Measurements from ENCODE around the gene REPS1.
"Not testable (repeated sequence)": the region's sequence is repeated elsewhere in the genome, so short reads cannot be mapped to it uniquely, and the experiment has no call there.

Gene REPS1

DNA sequence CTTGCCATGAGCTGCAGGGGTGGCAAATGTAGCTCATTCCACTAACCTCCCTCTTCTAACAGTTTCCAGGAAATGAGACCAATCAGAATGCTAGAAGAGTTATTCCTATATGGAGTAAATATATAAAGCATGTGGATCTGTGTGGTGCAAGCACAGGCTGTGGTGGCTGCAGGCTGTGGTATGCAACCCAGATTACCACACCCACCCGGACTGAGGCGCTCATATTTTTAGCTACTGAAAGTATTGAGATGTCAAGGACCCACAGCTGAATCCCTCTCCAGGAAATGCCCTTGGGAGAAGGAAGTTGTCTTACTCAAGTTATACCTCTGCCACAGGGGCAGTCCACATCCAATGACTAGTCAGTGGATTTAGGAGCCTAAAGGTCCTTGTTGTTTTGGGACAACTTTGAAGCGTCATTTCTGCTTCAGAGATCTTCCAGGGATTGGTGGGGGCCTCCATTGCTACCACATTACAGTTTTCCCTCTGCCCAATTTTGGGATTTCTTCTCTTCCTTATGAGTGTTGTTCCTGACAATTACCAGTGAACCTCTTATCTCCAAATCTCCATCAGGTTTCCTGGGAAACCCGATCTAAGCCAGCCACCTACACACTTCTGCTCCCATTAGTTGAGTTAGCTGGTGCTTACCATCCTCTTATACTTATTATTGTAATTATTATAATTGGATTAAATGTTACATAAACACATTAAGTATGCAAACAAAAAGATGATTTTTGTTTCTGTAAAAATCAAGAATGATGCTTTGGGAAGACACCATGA lies 12.1 kb upstream of the REPS1 start:
- H3K4me3 ChIP-seq (ENCODE audit: low read depth, low read length) = no peak overlapping the region
- TF ChIP-seq, protein P1, sequence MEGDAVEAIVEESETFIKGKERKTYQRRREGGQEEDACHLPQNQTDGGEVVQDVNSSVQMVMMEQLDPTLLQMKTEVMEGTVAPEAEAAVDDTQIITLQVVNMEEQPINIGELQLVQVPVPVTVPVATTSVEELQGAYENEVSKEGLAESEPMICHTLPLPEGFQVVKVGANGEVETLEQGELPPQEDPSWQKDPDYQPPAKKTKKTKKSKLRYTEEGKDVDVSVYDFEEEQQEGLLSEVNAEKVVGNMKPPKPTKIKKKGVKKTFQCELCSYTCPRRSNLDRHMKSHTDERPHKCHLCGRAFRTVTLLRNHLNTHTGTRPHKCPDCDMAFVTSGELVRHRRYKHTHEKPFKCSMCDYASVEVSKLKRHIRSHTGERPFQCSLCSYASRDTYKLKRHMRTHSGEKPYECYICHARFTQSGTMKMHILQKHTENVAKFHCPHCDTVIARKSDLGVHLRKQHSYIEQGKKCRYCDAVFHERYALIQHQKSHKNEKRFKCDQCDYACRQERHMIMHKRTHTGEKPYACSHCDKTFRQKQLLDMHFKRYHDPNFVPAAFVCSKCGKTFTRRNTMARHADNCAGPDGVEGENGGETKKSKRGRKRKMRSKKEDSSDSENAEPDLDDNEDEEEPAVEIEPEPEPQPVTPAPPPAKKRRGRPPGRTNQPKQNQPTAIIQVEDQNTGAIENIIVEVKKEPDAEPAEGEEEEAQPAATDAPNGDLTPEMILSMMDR (IDR thresholded peaks at IDR 0.05; ENCODE audit: low read depth, low read length) = no peak

DNA sequence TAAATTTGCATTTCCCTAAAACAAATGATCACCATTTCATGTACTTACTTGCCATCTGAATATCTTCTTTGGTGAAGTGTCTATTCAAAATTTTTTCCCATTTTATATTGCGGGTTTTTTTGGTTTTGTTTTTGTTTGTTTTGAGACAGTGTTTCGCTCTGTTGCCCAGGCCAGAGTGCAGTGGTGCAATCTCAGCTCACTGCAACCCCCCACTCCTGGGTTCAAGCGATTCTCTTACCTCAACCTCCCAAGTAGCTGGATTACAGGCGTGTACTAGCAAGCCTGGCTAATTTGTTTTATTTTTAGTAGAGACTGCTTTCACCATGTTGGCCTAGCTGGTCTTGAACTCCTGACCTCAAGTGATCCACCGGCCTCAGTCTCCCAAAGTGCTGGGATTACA lies 9.1 kb upstream of the REPS1 start:
- no peak overlapping the region for H3K4me3 ChIP-seq (ENCODE audit: low read depth, low read length)
- TF ChIP-seq, protein P1 (IDR thresholded peaks at IDR 0.05; ENCODE audit: low read depth, low read length) = no peak

DNA sequence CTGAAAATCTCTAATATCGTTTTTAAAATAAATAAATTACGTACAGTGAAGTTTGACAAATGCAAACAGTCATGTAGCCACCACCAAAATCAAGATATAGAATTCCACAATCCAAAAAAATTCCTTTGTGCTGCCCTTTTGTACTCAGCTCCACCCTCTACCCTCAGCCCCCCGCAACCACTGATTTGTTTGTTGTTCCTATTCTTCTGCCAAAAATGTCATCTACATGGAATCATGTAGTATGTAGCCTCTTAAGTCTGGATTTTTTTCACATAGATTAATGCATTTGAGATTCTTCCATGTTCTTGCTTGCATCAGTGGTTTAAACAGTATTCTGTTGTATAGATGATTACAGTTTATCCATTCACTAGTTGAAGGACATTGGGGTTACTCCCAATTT lies 8.5 kb upstream of the REPS1 start:
- TF ChIP-seq, protein P1 (IDR thresholded peaks at IDR 0.05; ENCODE audit: low read depth, low read length) = no peak
- H3K4me3 ChIP-seq (ENCODE audit: low read depth, low read length) = no peak overlapping the region

DNA sequence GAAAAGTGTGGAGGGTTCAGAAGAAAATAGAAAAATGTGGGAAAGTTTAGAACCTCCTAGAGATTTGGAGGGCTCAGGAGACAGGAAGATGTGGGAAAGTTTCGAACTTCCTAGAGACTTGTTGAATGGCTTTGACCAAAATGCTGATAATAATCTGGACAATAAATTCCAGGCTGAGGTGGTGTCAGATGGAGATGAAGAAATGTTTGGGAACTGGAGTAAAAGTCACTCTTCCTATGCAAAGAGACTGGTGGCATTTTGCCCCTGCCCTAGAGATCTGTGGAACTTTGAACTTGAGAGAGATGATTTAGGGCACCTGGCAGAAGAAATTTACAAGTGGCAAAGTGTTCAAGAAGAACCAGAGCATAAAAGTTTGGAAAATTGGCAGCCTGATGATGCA lies 5.4 kb upstream of the REPS1 start:
- H3K4me3 ChIP-seq (ENCODE audit: low read depth, low read length) = not testable (repeated sequence)

DNA sequence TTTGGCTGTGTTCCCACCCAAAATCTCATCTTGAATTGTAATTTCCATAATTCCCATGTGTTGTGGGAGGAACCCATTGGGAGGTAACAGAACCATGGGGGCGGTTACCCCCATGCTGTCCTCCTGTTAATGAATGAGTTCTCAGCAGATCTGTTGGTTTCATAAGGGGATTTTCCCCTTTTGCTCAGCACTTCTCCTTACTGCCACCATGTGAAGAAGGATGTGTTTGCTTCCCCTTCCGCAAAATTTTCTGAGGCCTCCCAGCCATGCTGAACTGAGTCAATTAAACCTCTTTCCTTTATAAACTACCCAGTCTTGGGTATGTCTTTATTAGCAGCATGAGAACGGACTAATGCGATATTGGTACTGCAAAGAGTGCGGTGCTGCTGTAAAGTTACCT lies 4.9 kb upstream of the REPS1 start:
- not testable (repeated sequence) for H3K4me3 ChIP-seq (ENCODE audit: low read depth, low read length)

GRCh38 chr6:138991206-138991605 lies 3.2 kb upstream of the REPS1 start:
- TF ChIP-seq, protein P1 (IDR thresholded peaks at IDR 0.05; ENCODE audit: low read depth, low read length) = no peak
- H3K4me3 ChIP-seq (ENCODE audit: low read depth, low read length) = no peak overlapping the region

- H3K4me3 ChIP-seq (ENCODE audit: low read depth, low read length) = no peak overlapping the region
- TF ChIP-seq, protein P1 (IDR thresholded peaks at IDR 0.05; ENCODE audit: low read depth, low read length) = no peak
Measured at GRCh38 chr6:138989098-138989983, 1.3 kb upstream of the REPS1 start.

- H3K4me3 ChIP-seq (ENCODE audit: low read depth, low read length) = peak overlapping the region; percentile 86
- TF ChIP-seq, protein P1 (IDR thresholded peaks at IDR 0.05; ENCODE audit: low read depth, low read length) = no peak
Measured at GRCh38 chr6:138988469-138988834, 399 bp upstream of the REPS1 start.

Measured in WI38 (cell line).